HG02840 (cell line): Measurements from ENCODE around the gene OSBPL3.
"Not testable (repeated sequence)": the region's sequence is repeated elsewhere in the genome, so short reads cannot be mapped to it uniquely, and the experiment has no call there.

ENCODE experiments used
- ATAC-seq: cut with Tn5 transposase; IDR thresholded peaks from one replicate; pipeline ENCODE4 v1.9.1; 2021; ENCODE audit warnings: mild to moderate bottlenecking, moderate library complexity, moderate number of reproducible peaks; ENCODE audit not compliant: unreplicated experiment, low FRiP score

OSBPL3 gene

DNA sequence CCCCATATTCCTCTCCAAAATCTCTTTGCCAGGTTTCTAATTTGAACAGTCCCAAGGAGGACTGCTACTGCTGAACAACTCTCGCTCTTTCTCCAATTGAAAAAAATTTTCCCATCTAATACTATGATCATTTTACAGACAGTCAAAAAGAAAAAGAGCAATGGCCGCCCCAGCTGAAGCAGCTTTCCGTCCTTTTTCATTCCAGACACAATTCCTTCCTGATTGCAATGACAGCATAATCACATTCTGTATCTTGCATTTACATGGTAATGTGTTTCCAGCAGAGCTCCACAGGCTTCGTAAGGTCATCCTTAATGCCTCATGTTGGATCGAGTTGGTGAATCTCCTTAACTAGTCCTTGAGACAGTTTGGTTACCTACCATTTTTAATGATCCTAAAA lies 177.7 kb downstream of the OSBPL3 start:
- no peak for ATAC-seq

DNA sequence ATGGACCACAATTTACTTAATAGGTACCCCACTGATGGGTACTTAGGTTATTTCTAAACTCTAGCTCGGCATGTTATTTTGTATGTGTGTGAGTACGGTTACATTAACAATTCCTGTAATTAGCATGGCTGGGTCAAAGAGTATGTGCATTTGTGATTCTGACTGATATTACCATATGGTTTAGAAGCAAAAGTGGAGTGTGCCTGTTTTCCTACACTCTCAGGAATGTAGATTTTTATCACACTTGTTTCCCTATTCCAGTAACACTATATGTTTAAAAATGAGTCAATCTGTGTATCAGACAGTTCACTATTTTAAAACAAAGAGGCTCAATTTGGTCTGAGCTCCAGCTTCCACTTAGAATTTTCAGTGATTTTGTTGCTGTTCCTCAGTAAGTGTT lies 178.1 kb downstream of the OSBPL3 start:
- no peak for ATAC-seq

DNA sequence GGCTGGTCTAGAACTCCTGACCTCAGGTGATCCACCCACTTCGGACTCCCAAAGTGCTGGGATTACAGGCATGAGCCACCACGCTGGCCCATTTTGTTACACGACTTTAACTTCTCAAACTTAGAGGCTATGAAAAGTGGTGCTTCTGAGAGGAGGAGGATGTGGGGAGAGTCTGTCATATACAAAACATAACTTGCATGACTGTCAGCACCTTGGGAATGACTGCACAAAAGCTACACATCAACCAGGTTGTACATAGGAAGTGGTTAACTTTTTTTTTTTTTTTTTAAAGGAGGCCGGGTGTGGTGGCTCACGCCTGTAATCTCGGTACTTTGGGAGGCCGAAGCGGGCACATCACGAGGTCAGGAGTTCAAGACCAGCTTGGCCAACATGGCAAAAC lies 179.3 kb downstream of the OSBPL3 start:
- ATAC-seq = no peak

DNA sequence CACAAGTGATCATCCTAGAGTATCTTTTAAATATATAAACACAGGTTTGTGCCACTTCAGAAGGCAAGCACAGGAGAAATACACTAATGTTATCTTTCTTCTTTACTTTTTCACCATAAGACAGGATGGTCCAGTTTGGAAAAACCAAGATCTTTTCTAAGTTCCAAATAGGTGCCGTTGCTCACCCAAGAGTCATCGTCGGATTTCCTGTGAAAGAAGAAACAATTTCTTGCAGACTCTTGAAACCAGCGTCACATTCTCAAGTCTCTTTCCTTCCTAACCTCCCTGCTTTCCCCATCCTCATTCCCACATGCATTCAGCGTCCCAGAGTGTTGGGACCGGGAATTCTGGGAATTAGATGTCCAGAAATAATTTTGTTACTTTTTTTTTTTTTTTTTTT lies 179.9 kb downstream of the OSBPL3 start:
- no peak for ATAC-seq

DNA sequence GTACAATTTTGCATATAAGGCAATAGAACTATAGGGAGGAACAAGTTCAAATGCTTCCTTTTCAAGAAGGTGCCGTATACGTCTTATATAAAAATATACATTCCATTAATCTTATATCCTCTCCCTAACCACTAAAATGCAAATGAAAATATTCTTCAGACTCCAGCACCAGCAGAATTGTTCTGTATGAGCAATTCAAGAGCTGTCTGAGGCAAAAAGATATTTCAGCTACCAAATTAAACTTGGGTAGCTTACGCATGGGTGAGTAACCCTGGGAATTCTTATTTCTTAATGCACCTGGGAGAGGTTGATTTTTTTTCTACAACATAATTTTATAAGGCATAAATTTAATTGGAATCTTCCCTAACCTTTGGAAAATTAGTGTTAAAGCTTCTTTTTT lies 180.5 kb downstream of the OSBPL3 start:
- ATAC-seq = no peak

DNA sequence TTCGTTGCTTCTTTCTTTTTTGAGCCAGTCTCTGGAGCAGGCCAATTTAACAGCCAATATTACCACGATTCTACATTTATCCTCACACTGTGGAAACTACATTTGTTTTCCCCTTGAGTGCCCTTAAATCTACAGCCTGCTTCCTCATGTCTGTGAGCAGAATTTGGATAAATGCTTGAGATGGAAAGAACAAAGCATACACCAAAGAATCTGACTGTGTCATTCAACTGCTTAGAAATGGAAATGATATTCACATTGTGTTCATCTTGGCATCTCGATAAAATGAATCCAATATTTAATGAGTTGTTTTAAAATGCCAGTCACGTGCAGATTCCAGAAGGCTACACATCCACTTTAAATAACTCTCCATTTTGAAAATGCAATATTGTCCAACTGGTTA lies 181.7 kb downstream of the OSBPL3 start:
- no peak for ATAC-seq

DNA sequence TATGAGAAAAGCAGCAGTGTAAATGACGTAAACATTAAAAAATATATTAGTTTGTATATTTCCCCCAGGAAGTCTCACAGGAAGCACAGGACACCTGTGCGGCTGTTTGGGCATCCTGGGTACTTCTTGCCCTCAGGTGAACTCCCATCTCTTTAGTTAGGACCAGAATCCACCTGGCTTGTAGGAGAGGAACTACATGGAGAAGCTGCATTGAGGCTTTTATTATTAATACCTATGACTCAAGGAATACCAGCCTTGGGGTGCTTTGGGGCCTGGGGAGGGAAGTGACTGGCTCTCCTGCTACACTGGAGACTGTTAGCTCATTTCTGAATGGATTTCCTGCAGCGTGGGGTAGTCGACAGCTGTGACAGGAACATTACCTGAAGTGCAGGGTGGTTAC lies 182.7 kb downstream of the OSBPL3 start:
- ATAC-seq = no peak

DNA sequence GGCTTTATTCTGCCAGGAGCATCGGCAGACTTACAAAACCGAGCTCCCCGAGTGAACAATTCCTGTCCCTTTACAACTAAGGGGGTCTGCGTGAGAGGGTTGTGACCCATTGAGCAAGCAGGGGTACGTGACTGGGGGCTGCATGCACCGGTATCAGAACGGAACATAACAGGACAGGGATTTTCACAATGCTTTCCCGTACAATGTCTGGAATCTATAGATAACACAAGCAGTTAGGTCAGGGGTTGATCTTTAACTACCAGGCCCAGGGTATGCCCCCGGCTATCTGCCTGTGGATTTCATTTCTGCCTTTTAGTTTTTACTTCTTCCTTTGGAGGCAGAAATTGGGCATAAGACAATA lies 184.6 kb downstream of the OSBPL3 start:
- ATAC-seq = no peak

DNA sequence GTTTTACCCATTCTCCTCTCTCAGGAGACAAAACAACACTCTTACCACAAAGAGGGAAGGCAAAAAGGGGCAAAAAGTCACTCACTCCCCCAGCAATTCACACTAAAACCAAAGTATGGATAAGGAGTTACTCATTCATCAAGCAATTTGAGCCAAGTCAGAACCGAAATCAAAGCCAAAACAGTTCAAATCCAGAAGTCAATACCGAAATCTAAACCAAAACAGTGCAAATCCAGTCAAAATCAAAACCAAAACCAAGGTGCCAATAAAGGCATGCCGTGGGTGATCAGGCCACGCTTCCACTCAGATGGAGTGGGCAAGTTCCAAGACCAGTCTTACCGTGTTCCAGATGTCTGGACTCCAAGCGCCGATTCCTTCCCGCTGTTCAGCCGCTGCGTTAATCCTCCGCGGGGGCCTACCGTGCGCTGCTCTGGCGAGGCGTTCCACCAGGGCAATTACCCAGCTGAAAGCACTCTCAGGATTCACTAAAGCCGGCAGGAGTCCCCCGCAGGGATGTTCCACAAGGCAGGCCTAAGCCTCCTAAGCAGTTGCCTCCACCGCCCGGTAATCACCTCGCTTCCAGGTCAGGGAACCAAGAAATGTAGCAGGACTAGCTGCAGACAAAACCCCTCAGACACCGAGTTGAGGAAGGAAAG lies 185.1 kb downstream of the OSBPL3 start:
- not testable (repeated sequence) for ATAC-seq

DNA sequence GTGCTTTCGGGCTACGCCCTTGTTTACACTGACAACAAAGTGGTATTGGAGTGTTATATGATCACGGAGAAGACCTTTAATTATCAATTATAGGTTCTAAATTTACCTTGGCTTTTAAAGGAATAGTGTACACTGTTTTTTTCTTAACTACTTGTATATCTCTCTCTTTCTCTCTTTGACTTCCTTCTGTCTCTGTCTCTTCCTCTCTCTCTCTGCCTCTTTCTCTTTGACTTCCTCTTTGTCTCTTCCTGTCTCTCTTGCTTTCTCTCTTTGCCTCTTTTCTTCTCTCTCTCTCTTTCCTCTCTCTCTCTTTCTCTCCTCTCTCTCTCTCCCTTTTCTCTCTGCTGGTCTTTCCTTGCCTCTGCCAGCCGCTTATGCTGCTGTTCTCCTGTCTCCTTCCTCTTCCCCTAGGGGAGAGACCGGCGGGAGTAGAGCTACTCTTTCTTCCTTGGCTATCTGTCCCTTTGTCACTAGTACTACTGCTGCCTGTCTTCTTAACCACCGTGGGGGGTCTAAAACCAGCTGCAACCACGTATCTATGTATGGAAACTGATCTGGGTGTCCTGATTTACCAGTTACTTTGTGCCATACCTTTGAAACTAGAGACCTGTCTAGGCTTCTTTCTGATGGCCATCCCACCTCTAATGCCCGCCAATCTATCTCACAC lies 185.9 kb downstream of the OSBPL3 start:
- no peak for ATAC-seq

DNA sequence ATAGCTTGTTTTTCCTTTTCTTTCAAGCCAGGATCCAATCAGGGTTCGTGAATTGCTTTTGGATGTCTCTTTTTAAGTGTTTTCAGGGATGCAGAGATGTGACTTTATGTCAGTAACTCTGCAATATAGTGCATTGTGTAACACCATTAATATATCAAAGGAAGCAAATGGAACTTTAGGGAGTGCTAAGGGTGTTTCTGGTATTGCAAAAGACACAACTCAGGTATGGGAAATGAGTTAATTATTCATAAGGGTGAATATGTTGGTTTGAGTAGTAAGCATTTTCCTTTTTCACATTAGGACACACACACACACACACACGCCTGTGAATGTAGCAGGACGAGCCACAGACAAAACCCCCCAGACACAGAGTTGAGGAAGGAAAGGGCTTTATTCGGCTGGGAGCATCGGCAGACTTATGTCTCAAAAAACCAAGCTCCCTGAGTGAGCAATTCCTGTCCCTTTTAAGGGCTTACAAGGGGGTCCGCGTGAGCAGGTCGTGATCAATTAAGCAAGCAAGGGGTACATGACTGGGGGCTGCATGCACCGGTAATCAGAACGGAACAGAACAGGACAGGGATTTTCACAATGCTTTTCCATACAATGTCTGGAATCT lies 190.9 kb downstream of the OSBPL3 start:
- ATAC-seq = no peak

DNA sequence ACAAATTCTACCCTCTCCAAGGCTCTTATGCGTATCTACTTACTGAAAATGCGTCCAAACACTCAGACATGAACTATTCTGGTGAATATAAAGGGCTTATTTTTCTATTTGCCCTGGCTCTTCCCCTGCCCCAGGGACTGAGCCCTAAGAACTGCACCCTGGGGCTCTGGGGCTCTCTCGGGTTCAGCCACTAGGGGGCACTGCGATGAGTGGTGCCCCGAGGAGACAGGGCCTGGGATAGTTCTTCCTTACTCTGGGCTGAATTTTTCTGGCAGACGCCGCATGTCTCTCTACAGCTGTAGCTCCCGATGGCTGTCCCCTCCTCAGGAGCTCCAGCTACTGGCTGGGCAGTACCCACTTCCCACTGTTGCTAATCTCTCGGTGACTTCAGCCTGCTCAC lies 191.9 kb downstream of the OSBPL3 start:
- no peak for ATAC-seq

DNA sequence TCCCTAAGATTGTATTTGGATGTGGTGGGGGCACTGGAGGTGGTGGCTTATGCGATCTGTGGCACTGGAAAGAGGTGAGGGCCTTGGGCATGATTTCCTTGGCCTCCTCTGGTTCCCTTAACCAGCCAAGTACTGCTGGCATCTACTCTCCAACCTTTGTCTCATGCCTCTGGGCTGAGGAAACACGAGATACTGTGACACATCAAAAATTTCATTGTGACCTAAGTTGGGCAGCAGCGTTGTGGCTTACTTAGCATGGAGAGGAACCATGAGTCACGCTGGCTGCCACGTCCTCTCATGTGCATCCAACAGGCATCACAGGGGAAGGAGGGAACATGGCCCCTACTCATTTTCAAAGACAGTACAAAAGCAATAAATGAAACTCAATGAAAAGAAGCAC lies 193.0 kb downstream of the OSBPL3 start:
- ATAC-seq = no peak

DNA sequence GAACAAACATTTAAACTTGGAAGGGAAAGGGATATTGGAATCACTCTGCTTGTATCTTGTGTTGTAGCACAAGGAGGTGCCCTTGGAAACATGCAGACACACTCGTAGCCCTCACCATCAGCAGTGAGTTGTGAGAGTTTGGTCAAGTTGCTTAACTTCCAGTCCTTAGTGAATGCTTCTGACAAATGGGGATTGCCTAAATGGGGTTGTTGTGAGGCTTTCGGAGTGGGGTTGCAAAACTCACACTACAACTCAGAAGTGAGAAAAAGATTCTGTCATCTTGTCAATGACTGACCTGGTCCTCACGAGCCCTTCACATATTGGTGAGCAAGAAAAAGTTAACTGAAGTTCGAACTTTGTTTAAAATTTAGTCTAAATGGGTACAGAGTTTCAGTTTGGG lies 193.7 kb downstream of the OSBPL3 start:
- ATAC-seq = no peak

DNA sequence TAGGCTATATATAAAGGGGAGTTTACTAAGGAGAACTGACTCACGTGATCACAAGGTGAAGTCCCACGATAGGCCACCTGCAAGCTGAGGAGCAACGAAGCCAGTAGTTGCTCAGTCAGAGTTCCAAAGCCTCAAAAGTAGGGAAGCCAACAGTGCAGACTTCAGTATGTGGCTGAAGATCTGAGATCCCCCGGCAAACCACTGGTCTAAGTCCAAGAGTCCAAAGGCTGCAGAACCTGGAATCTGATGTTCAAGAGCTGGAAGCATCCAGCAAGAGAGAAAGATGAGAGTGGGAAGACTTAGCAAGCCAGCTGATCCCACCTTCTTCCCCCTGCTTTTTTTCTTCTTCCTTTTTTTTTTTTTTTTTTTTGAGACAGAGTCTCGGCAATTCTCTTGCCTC lies 195.7 kb downstream of the OSBPL3 start:
- no peak for ATAC-seq

DNA sequence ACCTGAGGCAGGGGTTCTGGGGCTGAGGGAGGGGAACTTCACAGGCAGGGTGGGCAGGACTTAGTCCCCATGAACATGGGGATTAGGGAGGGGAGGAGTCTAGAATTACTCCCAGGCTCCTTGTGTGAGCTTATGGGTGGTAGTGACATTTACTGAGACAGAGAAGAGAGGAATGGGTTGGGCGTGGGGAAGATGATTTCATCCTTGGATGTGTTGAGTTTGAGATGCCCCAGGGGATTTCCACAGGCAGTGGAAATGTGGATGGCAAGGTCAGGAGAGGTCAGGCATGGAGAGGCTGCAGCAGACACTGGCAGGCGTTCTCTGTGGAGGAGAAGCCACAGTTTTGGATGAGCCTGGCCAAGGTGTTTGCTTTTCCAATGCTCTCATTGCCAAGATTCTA lies 196.3 kb downstream of the OSBPL3 start:
- ATAC-seq = no peak

DNA sequence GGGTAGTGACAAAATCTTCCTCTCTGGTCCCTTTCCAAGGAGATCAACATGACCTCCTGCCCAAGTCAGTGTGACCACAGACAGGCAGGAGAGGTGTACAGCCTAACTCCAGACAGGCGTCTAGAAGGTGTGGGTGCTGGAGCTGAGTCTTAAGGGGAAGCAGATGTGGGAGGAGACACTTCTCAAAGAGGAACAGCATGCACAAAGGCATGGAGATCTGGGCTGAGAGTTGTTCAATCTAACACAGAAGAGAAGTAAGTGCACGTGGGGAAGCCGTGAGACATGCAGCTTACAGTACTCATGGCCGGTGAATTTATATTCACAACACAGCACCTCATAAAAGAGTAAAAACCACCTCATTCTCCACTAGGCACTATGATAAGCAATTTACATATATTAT lies 198.9 kb downstream of the OSBPL3 start:
- ATAC-seq = no peak

DNA sequence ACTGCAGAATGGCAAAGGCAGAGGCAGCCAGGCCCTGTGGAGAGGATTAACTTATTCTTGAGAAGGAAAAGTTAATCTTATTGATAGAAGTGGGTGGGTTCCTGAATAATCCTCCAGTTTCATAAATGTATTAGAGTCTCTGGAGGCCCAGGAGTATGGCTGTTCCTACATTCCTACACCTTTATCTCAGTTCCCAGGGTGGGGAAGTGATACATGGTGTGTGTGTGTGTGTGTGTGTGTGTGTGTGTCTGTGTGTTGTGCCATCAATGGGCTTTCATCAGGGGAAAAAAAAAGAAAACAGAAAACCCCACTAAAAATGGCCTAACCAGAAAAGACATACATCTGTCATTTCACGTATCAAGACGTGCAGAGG lies 200.7 kb downstream of the OSBPL3 start:
- no peak for ATAC-seq

DNA sequence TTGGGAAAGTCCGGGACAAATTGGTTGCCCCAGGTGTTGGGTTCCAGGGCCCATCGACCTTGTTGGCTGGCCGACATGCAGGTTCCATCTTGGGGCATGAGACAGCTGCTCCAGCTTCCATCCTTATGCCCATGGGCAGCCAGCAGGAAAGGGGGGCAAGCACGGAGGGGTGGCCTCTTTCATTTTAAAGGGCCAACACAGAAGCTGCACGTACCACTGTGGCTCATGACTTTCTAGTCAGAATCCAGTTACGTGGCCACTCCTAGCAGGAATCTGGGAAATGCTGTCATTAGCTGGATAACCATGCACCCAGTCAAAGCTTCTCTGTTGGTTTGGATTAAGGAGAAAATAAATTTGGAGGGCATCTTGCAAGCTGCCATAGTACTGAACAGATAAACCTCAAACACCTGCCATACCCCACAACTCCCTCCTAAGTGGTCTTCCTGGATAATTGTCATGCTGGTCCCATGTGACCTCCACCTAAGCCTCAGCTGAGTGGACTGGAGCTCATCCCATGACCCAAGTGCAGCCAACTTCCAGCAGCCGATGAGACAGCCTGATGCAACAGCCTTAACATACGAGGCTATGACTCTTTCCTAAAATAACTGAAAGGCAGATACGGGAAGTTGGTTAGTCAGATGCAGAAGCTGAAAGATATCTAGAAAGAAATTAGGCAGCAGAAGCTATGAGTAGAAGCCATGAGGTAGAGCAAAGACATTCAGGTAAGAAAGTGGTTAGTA lies 201.3 kb downstream of the OSBPL3 start:
- ATAC-seq = no peak

DNA sequence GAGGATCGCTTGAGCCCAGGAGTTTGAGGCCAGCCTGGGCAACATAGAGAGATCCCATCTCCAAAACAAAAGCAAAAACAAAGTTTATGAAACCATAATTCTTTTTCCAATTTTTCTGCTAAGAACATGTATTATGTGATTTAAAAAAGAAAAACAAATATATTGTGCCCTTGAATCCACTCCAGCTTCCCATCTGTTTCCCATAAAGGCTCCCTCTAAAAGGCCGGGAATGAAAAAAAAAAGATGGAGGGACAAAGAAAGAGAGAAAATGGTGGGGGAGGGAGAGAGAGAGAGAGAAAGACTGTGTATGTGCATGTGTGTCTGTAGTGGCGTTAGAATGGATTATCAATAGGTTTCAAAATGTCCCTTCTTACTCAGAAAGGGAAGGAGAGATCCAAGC lies 202.2 kb downstream of the OSBPL3 start:
- no peak for ATAC-seq

DNA sequence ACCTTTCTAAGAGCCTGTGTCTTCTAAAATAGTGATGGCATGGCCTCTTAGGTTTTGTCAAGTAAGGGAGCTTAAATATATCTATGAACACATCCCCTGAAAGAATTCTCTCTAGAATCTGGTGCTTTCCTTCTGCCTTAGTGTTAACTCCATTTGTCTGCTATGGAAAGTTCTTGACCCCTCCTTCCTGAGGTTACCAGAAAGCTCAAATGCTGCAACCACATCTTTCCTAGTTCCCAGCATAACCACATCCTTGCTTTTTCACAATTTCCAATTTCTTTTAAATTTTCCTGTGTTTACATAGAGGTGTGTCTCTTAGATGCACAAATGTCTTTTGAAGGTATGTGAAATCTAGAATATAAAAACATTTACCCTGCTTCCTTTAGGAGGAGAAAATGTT lies 206.3 kb downstream of the OSBPL3 start:
- no peak for ATAC-seq

DNA sequence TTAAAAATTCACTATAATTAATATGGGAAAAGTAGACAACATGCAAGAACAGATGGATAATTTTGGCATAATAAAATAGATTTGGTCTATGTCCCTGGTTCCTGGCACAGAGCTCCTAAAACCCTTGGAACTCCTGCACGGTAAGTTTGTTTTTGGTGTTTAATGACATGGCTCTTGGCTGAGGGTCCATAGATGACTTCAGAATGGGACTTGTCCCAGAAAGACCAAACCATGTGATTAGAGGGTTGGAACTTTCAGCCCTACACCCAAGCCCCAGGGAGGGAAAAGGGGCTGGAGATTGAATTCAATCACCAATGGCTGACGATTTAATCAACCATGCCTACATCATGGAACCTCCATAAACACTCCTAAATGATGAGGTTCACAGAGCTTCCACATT lies 210.1 kb downstream of the OSBPL3 start:
- no peak for ATAC-seq
